Endothelial cell of umbilical vein (primary cell): ENCODE data around the gene SCLT1. TPM values are rescaled to one million over a fixed set of nuclear protein-coding genes. Genes with fewer than 3 reads are reported as not detected.

Experiments
- BruUV-seq: library from RNA; stranded (reverse); fragments of 400-500 nt; replicated peaks from 2 replicates; lab custom pipeline; 2021; lab: Mats Ljungman, UMichigan
- CTCF ChIA-PET: fragments of 300-600, 350-600 bp; sonication (Branson Sonifier 250); formaldehyde crosslinking; loops from one replicate; lab custom pipeline; 2021; ENCODE audit warnings: antibody characterized with exemption, inconsistent platforms; lab: Charles Lee
- POLR2A ChIA-PET: fragments of 300-600, 350-600 bp; sonication (Branson Sonifier 250); formaldehyde crosslinking; loops from one replicate; lab custom pipeline; 2021; ENCODE audit warnings: antibody characterized with exemption, inconsistent platforms; lab: Charles Lee
- DNase-seq: peaks from one replicate; pipeline ENCODE4 v3.0.0-alpha.2; 2011; ENCODE audit warnings: low read depth, low spot score
- FAIRE-seq: peaks from 2 replicates; lab custom pipeline; 2011; peaks lifted over from hg19 to GRCh38; lab: Jason Lieb, UNC
- H2AFZ ChIP-seq: 2 replicates; pipeline ENCODE4 v1.6.0; 2012; ENCODE audit warnings: low read depth, low read length, control low read depth, inconsistent platforms
- H3K27ac ChIP-seq: 2 replicates; pipeline ENCODE4 v1.5.1; 2011; ENCODE audit warnings: low read depth, mild to moderate bottlenecking, control low read depth, low read length, moderate library complexity; ENCODE audit not compliant: insufficient read depth
- H3K27me3 ChIP-seq, 2 experiments: 2 replicates each; pipeline versions ENCODE4 v1.6.0 to v1.6.1; 2011; ENCODE audit warnings: low read length in 2 of 2, mixed read lengths in 1 of 2; ENCODE audit not compliant: control insufficient read depth in 2 of 2, insufficient read depth in 2 of 2
- H3K36me3 ChIP-seq, 2 experiments: 2 replicates in 1 of 2; 3 replicates in 1 of 2; pipeline ENCODE4 v1.5.1; 2011; ENCODE audit warnings: low read length in 2 of 2, mild to moderate bottlenecking in 1 of 2, moderate library complexity in 1 of 2; ENCODE audit not compliant: control insufficient read depth in 2 of 2, insufficient read depth in 2 of 2; ENCODE audit errors: extremely low read depth in 1 of 2
- H3K4me1 ChIP-seq: 3 replicates; pipeline ENCODE4 v1.5.1; 2011; ENCODE audit warnings: mild to moderate bottlenecking, low read length; ENCODE audit not compliant: control insufficient read depth, insufficient read depth; ENCODE audit errors: extremely low read depth
- H3K4me2 ChIP-seq: 2 replicates; pipeline ENCODE4 v1.6.1; 2011; ENCODE audit warnings: low read length, control low read depth, mixed read lengths; ENCODE audit not compliant: insufficient read depth
- H3K4me3 ChIP-seq, 3 experiments: fragments of 200-600 bp in 1 of 3; sonication (generic), shearing (Covaris generic) in 1 of 3; replicated peaks in 1 of 3; 2 replicates each; pipeline ENCODE4 v1.5.1; 2011 to 2016; ENCODE audit warnings: control low read depth in 3 of 3, low read length in 3 of 3, mild to moderate bottlenecking in 2 of 3, inconsistent platforms in 1 of 3, low read depth in 1 of 3, moderate library complexity in 1 of 3; ENCODE audit not compliant: insufficient read depth in 1 of 3
- H3K79me2 ChIP-seq: 2 replicates; pipeline ENCODE4 v1.6.0; 2012; ENCODE audit warnings: low read length, inconsistent platforms; ENCODE audit not compliant: control insufficient read depth, insufficient read depth
- H3K9ac ChIP-seq: replicated peaks from 2 replicates; pipeline ENCODE3; 2011; ENCODE audit warnings: low read length, control low read depth; ENCODE audit not compliant: insufficient read depth; ENCODE audit errors: extremely low read depth
- H3K9me1 ChIP-seq: replicated peaks from 3 replicates; pipeline ENCODE4 v1.6.0; 2011; ENCODE audit warnings: mild to moderate bottlenecking, low read length; ENCODE audit not compliant: control insufficient read depth, insufficient read depth; ENCODE audit errors: extremely low read depth
- H3K9me3 ChIP-seq: replicated peaks from 2 replicates; pipeline ENCODE4 v1.5.1; 2012; ENCODE audit warnings: low read length, inconsistent platforms; ENCODE audit not compliant: control insufficient read depth, insufficient read depth
- H4K20me1 ChIP-seq: replicated peaks from 2 replicates; pipeline ENCODE3; 2011; ENCODE audit warnings: mild to moderate bottlenecking, low read length; ENCODE audit not compliant: control insufficient read depth, insufficient read depth; ENCODE audit errors: extremely low read depth
- CTCF ChIP-seq, 2 donors: IDR thresholded peaks; 1 replicate in 1 of 2; 2 replicates in 1 of 2; pipeline ENCODE4 v1.5.1; 2011; ENCODE audit warnings: low read length in 2 of 2, mild to moderate bottlenecking in 2 of 2, moderate library complexity in 2 of 2, control low read depth in 1 of 2, inconsistent platforms in 1 of 2, low read depth in 1 of 2; ENCODE audit not compliant: insufficient read depth in 1 of 2; ENCODE audit errors: extremely low read depth in 1 of 2
- EZH2 ChIP-seq: IDR thresholded peaks from 2 replicates; pipeline ENCODE4 v1.6.1; 2012; ENCODE audit warnings: borderline replicate concordance, low read depth, mild to moderate bottlenecking, moderate library complexity, low read length, inconsistent platforms; ENCODE audit not compliant: severe bottlenecking
- FOS ChIP-seq: IDR thresholded peaks from 2 replicates; pipeline ENCODE4 v1.6.1; 2011; ENCODE audit warnings: mild to moderate bottlenecking, low read length, moderate library complexity, borderline replicate concordance; ENCODE audit not compliant: insufficient read depth
- GATA2 ChIP-seq: IDR thresholded peaks from 2 replicates; pipeline ENCODE4 v1.7.0; 2011; ENCODE audit warnings: low read depth, mild to moderate bottlenecking, moderate library complexity, mixed read lengths, low read length; ENCODE audit not compliant: insufficient read length, insufficient read depth
- JUN ChIP-seq: IDR thresholded peaks from 2 replicates; pipeline ENCODE4 v1.6.1; 2011; ENCODE audit warnings: borderline replicate concordance, low read depth; ENCODE audit not compliant: insufficient read length, insufficient read depth
- MAX ChIP-seq: IDR thresholded peaks from 2 replicates; pipeline ENCODE4 v1.6.1; 2011; ENCODE audit not compliant: insufficient read depth, insufficient read length
- MYC ChIP-seq: IDR thresholded peaks from one replicate; pipeline ENCODE4 v1.6.1; 2011; ENCODE audit warnings: mild to moderate bottlenecking, low read depth, low read length
- POLR2A ChIP-seq: IDR thresholded peaks from 2 replicates; pipeline ENCODE4 v1.6.1; 2012; ENCODE audit warnings: low read depth, mild to moderate bottlenecking, control low read depth, low read length
- POLR2AphosphoS5 ChIP-seq: IDR thresholded peaks from 2 replicates; pipeline ENCODE4 v1.6.1; 2012; ENCODE audit warnings: low read depth, mild to moderate bottlenecking, control low read depth, low read length, moderate library complexity; ENCODE audit not compliant: insufficient read depth
- dilution Hi-C: fragments of 300-500 bp; cut with MboI; formaldehyde crosslinking; loops from one replicate; pipeline ENCODE4 v1.15.0; 2019; ENCODE audit warnings: low sequenced_read_pairs; ENCODE audit not compliant: extremely low pct_ligation_motif_present
- intact Hi-C: fragments of 100-400 bp; cut with micrococcal nuclease; formaldehyde crosslinking; loops from one replicate; pipeline ENCODE4 v1.10.0; 2022
- polyA plus RNA-seq, 4 experiments: library from polyadenylated mRNA; depleted of rRNA in 3 of 4; stranded (reverse) in 3 of 4; unstranded in 1 of 4; fragments of >200 nt; gene quantifications; 2 replicates each; pipeline versions ENCODE4 v1.2.1 to v1.2.3, GENCODE V29; 2011 to 2012; ENCODE audit warnings: missing spikeins in 1 of 4
- total RNA-seq: library from RNA; stranded (reverse); gene quantifications from 2 replicates; pipeline ENCODE4 v1.2.3, GENCODE V29; 2021

The SCLT1 gene
- total and polyA plus RNA-seq, 2 donors (not counting 3 experiments of a cell fraction or from before 2014, with no cell fraction given), result 3.2 to 14.0 TPM

GRCh38 chr4:128837679-128838078, 255.7 kb downstream of the SCLT1 start:
- Histone ChIP-seq H4K20me1 (no peaks in the 10 kb centered on the region), H3K9me1 (no peaks in the 10 kb centered on the region), H3K79me2 (peaks cover 86% of the 10 kb centered on the region), H3K27me3 (no peaks in the 10 kb centered on the region), H3K36me3 (peaks cover 2 to 7% of the 10 kb centered on the region in 2 experiments), H3K4me2 (no peak overlapping the region), H3K27ac (no peak overlapping the region), H3K4me1 (peaks cover 4% of the 10 kb centered on the region), H3K9ac (no peak overlapping the region), H2AFZ (no peak overlapping the region), H3K4me3 (no peak overlapping the region), H3K9me3 (no peaks in the 10 kb centered on the region)
- POLR2A ChIA-PET, result no interaction called here
- CTCF ChIA-PET, result no interaction called here
- TF ChIP-seq FOS, result no peak
- TF ChIP-seq MAX, result no peak
- TF ChIP-seq JUN, result no peak
- no peak for TF ChIP-seq EZH2
- TF ChIP-seq CTCF (IDR thresholded peaks at IDR 0.05; ENCODE audit: extremely low read depth in 1 of 2, insufficient read depth in 1 of 2, low read depth in 1 of 2, low read length in 2 of 2), result no peak
- TF ChIP-seq MYC, result no peak
- TF ChIP-seq POLR2AphosphoS5, result no peak
- TF ChIP-seq GATA2, result no peak
- no peak for TF ChIP-seq POLR2A
- no TSS peak for BruUV-seq
- intact Hi-C loops (no loop called here), dilution Hi-C loops (no loop called here)
- DNase-seq (no peak), FAIRE-seq (no peak)
